Measurements from ENCODE around the gene MED15.

Gene MED15

DNA sequence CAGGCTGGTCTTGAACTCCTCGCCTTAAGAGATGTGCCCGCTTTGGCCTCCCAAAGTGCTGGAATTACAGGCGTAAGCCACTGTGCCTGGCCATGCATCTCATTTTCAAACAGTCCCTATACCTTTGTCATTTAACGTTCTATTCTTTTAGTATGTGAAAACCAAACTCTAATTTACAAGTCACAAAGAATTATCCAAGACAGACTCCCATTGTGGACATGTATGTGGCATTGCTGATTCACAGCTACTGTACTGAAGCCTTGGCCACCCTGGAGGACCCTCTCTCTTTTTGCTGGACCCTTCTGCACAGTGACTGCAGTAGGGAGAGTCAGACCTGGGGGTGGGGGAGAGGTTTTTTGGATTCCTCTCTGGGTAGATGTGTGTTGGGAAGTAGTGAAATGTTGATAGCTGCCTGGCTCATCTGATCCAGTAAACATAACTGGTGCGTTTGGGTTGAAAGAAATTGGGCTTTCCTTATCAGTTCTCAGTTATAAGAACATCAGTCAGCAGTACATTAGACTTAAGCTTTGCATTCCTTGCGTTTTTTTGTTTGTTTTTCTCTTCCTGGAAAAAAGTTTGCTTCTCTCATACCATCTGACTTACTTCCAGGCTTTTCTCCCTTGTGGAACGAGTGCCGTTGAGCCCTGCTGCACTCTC, 65.9 kb downstream of the MED15 start:
- DNase-seq: no peak

DNA sequence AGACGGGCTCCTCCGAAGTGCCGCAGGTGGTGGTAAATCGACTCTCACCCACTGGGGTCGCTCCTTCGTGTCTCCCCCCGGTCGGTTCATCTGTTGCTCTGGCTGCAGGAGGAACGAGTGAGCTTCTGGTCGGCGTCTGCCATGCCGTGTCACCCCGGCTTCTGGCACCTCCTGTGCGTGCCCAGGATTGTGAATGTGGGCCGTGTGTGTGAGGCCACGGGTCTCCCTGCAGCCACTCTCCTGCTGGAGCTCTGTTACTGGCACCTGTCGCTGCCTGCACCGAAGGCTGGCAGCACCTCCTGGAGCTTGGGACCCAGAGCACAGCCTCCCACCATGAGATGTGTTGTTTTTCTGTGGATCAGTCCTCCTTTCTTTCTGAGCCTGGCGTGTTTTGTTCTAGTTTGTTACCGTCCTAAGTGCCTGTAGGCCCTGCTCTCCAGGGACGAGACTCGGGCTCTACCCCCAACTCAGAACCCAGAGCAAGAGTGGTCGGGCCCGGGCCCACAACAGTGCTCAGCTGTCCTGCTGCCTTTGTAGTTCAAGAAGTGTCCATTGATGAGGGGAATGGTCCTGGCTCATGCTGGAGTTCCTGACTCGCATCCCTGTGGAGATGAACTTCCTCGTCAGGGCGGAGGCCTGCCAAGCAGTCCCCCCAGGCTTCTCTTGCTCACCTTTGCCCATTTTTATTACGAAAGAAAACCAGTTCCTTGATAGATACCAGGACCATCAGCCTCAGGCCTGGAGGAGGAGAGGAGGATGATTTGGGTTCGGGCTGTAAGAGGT, 66.6 kb downstream of the MED15 start:
- no peak for DNase-seq

DNA sequence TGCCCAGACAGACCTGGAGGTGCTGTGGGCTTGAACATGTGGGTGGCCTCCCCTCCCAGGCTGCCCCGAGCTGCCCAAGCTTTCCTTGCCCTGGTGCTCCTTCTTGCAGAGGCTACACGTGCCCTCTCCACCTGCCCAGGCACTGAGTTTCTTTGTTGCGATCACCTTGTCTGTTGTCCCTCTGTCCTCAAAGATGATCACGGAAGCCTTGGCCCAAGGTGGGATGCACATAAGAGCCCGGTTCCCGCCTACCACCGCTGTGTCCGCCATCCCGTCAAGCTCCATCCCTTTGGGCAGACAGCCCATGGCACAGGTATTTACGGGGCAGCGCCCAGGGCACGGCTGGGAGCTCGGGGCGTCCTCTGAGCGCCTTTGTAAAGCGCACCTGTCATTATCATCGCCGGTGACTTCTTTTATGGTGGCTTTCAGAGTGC, 67.5 kb downstream of the MED15 start:
- no peak for DNase-seq

DNA sequence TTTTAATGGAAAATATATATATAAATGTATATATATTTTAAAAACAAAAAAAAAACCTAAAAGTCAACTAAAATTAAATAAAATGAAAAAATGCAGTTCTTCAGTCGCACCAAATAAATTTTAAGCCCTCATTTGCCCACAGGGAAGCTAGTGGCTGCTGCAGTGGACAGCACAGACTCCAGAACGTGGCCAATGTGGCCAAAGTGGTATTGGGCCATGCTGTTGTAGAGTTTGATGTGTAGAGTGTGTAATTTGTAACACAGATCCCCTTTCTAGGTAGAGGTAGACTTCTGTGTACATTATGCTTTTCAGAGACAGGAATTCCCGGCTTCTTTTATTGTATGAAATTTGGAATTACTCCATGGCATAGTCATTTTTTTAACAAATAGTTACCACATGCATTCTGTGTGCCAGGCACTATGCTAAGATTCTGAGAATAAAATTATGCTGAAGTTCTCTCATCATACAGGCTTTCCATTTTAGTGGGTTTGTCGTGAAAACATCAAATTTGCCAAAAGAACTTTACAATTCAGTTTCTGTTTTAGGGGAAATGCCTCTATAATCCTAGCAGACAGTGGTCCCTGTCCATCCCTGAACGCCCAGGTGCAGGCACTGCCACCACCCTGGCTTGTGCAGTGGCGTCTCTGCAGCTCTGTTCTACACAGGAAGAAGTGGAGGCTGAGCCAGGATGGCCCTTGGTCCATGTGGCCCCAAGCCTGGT, 68.5 kb downstream of the MED15 start:
- DNase-seq: no peak

DNA sequence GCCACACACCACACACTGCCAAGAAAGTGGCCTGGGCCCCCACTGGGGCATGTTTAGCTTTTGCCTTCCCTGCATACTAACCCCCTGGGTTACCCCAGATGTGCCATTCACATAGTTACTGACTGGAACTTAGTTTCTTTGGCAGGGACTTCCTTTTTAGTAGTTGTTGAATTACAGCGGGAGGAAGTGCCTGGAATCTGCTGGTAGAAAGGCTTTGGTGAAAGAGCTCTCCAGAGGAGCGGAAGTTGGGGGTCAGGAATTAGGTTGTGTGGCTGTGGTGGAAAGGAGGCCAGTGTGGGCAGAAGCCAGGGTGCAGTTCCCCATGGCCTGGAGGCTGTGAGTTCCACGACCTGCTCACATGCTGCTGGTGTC, 69.0 kb downstream of the MED15 start:
- no peak for DNase-seq

DNA sequence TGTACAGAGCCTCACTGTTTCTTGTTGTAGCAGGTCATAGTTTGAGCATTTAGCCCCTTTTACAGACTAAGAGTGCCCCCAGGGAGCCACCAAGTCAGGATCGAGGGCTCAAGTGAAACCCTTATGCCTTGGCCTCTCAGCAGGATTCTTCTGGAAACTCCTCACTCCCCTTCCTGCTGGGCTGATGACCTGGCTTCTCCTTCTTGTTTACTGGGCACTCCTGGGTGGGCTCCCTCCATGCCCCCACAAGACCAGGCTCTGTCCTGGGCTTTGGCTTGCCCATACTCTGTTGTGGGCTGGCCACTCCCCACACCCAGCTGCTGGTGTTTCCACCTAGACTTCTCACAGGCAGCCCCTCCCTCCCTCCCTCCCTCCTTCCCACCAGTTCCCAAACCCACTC, 69.6 kb downstream of the MED15 start:
- DNase-seq: no peak

DNA sequence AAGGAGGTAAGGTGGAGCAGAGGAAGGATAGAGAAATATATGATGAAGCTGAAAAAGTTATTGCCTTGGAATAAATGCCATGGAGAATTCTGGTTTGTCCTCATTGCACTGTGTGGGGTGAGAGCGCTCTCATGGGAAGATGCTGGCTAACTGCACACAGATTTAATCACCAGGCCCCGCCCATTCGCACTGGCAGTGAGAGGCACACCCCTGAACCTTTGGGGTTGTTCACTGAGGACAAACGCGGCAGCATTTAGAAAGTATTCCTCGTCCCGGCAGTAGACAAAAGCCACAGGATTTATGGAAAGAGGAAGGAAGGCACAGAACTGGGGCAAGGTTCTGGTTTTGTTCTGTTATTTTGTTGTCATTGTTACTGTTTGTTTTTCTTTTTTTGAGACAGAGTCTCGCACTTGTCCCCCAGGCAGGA, 70.2 kb downstream of the MED15 start:
- DNase-seq: no peak

DNA sequence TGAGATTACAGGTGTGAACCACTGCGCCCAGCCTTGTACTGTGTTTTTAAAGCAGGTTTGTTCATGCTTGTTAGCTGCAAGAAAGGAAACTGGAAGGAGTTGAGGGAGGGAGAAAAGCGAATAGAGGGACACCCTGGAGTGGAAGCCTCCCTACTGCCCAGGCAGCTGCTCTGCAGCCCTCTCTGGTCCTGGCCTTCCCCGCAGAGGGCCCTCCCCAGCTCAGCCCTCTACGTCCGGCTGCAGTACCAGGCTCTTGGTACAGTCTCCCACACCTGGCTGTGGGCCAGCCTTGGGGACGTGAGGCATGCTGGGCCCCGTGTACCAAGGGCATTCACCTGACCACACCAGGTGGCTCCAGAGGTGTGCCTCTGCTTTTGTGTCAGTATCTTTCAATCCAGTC, 70.8 kb downstream of the MED15 start:
- DNase-seq: no peak

DNA sequence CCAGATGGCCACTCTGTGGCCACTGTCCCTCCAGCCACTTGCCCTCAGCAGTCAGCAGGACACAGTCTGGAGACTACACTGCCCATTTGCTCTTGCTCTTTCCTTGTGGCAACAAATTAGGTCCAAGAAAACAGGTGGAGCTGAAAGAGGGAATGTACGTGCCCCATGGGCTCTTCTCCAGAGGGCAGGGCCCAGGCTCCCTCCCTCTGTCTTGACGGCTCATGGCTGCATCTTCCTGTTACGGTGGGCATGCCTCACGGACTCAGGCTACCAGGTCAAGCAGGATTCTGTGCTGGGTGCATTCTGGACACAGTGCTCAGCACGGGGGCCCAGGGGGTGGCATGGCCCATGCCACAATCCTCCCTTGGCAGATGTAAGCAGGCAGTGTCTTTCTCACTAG, 71.3 kb downstream of the MED15 start:
- DNase-seq: no peak

DNA sequence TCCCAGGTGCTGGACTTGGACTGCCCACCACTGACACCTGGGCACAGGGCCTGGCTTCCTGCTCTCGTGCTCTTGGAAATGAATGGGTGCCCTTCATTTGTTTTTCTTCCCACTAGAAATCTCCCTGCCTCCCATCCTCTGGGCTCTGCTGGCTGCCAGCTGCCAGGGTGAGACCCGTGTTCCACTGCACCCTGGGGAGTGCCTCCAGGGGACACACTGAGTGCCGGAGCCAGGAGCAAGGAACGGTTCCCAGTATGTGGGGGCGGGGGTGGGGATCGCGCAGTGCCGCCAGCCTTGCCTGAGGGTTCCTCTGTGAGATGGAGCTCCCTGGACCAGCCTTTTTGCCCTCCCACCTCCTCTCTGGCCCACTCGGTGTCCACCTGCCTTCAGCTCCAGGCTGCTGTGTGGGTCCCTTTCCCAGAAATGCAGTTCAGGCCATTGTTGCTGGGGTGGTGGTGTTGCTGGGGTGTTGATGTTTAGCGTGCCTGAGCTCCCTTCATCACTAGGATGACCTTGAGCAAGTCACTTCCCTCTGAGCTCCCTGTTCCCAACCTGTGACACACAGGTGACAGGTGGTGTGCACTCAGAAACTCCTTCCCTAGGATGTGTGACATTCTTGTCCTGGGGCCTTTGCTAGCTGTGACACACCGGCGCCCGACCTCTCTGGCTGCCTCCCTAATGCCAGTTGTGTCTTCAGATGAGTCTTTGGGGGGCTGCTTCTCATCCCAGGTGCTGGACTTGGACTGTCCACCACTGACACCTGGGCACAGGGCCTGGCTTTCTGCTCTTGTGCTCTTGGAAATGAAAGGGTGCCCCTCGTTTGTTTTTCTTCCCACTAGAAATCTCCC, 72.1 kb downstream of the MED15 start:
- DNase-seq: no peak

DNA sequence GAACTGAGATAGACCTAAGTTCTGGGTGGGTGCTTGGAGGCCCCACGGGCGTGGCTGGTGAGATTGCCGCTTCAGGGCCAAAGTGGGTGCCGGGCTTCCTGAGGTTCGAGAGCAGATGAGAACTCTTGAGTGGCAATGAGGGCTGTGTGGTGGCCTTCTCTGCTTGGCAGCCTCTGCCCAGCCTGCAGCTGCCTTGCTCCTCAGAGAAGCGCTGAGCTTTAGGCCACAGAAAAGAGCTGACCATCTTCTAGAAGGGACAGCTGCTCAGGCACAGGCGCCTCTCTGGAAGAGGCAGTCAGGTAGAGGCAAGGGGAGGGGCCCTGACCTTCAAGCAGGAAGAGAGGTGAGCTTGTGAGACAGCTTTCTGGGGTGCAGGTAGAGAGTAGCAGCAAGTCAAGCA, 72.8 kb downstream of the MED15 start:
- DNase-seq: no peak

DNA sequence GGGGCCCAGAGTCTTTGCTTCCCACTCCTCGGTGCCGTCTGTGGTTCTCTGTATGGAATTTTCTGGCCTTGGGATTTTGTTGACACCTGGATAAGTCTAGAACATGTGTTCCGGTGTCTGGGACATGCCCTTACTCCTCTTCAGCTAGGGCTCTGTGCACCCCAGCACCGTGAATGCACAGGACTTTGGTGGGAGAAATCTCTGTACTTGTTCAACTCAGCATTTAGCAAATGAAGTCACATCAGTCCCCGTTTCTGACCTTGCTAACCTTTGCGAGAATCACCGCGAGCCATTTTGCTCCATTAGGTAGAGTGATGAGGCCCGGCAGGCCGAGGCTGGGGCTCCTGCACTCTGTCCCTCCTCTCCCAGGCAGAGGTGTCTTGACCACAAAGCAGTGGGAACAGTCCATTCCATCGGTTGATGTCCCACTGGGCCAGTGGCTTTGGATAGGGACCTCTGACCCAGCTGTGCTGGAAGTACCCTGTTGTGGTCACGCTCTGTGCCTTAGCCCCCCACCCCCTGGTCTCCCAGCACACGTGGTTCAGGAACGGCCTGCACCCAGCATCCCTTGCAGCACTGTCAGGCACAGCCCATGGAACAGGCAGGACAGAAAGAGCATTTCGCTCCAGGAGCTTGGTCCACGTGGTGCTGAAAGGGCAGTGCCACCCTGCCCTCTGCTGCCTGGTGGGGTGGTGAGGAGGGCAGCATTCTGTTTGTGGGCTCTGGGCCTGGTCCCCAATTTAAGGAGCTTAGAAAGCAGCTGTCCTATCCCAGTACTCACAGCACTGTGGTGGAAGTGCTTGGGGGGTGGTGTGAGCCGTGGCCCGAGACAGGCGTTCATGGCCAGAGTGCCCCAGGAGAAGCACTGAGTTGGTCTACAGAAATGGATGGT, 73.4 kb downstream of the MED15 start:
- DNase-seq: no peak

DNA sequence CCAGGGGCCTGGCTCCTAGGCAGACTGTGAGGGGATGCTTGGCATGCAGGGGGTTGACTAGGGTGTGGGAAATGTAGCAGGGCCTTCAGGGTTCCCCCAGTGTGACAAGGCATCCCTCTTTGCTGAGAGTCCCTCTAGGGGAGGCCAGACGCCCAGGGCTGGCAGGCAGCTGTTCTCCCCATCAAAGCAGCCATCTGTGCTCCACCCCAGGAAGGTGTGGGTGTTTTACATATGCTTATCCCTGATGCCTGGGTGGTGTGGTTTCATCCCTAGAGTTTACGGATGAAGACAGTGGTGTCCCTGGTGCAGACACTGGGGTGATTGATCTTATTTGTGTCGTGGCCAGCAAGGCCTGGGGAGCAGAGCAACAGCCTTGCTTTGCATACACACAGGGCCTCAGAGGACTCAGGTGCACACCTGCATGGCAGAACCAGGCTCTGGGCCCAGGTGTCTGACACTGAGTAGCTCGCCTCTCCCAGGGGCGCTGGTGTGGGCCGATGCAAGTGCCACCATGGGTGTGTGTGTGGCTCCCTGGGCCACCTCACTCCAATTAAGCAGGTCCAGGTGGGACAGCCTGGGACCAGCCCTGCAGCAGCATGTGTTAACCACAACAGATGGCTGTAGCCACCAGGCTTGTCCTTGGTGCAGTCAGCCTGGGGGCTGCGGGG, 74.2 kb downstream of the MED15 start:
- DNase-seq: no peak

DNA sequence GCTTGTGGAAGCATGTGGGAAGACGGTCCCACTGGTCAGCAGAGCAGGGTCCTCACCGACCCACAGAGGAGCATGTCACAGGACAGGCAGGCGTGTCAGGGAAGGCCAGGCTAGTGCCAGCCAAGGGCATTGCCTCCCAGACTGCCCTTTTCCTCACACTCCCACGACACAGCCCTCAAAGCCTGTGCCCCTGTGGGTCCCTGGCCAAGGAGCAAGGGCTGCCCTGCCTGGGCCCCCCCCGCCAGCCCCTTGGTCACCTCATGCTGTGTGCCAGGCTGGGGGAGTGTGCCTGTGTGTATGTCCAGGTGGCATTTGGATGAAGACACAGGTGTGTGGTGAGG, 74.7 kb downstream of the MED15 start:
- no peak for DNase-seq

DNA sequence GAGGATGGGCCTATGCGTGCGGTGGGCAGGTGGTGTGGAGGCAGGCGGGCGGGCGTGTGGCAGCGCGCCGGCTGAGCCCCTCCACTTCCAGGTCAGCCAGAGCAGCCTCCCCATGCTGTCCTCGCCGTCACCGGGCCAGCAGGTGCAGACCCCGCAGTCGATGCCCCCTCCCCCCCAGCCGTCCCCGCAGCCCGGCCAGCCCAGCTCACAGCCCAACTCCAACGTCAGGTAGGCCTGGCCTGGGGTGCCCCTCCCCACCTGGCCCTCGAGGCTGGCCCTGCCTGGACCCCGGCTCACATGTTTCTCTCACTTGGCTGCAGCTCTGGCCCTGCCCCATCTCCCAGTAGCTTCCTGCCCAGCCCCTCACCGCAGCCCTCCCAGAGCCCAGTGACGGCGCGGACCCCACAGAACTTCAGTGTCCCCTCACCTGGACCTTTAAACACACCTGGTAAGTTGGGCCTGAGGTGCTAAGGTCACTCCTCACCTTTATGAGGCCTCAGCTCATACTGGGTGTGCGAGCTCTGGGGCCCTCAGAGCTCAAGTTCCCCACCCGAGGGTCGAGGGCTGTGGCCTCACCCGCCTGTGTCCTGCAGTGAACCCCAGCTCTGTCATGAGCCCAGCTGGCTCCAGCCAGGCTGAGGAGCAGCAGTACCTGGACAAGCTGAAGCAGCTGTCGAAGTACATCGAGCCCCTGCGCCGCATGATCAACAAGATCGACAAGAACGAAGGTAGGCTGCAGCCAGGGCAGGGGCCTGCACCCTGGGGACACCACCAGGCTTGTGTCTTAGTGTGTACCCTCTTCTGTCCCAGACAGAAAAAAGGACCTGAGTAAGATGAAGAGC, 75.3 kb downstream of the MED15 start:
- DNase-seq: no peak

DNA sequence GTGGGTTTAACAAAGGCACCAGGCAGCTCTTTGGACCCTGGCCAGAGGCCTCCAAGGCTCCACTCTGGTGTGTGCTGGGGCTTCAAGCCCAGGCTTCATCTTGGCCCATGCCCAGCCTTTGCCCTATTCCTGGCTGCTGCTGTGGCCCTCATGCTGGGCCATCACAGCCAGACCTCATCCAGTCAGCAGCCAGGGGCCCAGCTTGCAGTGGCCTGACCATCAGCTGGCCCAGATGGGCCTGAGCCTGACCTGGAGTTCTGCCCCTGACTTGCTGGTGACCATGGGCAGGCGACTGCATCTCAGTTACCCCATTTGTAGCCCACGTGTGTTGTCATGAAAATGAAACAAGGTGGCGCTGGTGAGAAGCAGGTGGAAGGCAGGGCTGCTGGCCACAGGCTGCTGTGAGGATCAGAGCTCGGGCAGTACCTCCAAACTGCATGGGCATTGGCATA, 76.1 kb downstream of the MED15 start:
- DNase-seq: no peak

DNA sequence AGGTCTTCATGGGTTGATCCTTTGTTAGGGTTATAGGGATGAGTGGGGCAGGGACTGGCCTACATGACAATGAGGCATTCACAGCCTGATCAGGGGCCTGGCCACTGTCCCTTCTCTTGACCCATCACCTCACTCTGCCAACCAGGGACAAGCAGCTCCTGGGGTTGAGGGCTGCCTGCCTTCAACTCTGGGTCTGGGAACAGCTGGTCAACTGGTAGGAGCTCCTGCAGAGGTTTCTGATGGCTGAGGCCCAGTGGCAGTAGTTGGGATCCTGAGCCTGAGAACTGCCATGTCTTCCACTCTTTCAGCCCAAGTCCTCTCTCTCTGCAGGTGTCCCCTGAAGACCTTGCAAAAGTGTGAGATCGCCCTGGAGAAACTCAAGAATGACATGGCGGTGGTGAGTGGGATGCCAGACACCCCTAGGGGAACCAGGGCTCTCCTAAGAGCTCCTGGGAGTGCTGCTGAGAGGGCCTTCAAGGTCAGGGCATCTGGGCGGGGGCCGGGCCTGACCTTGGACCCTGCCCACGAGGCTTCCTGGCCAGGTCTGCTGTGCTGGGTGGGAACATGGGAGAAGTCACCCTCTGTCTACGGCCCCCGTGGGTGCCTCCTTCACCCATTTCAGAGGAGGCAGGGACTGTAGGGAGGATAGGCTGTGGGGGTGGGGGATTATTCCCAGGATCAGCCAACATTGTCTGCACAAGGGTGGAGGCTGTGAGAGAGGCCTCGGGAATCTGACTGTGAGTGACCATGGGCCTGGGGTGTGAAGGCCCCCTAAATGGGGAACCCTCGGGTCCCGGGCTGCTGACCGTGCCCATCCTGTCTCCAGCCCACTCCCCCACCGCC, 76.8 kb downstream of the MED15 start:
- no peak for DNase-seq

DNA sequence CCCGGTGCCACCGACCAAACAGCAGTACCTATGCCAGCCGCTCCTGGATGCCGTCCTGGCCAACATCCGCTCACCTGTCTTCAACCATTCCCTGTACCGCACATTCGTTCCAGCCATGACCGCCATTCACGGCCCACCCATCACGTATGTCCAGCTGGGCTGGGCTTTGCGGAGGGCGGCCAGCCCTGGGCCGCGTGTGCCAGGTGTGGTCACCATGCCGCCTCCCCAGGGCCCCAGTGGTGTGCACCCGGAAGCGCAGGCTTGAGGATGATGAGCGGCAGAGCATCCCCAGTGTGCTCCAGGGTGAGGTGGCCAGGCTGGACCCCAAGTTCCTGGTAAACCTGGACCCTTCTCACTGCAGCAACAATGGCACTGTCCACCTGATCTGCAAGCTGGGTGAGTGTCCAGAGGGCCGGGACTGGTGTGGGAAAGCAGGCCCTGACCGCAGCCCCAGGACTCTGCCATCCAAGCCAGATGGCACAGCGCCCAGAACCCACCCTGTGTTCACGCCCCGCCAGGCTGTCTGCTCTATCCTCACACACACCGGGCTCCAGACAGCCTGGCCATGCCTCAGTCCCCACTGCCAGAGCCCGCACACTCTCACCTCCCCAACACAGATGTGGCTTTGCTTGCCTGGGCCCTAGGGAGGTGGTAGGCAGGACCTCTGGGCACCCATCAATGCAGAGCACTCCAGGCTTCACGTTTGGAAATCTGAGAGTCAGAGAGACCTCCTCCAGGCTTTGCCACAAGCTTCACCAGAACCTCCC, 77.6 kb downstream of the MED15 start:
- DNase-seq: no peak

All from cortex of kidney (tissue), 1 donor.